RPMI7951 (cell line): ENCODE results near the gene ZNF692. TPM values are rescaled to one million over a fixed set of nuclear protein-coding genes. Genes with fewer than 3 reads are reported as not detected.

Source experiments
- DNase-seq: peaks from one replicate; pipeline ENCODE4 v3.0.0-alpha.2; 2012; ENCODE audit warnings: low read depth
- total RNA-seq: library from RNA; depleted of rRNA; stranded (reverse); fragments of >200 nt; shearing (Covaris generic); gene quantifications from 2 replicates; pipeline ENCODE4 v1.2.3, GENCODE V29; 2014

The ZNF692 gene
- total RNA-seq, 1 experiment from 2014 or later = 14.8 TPM

DNA sequence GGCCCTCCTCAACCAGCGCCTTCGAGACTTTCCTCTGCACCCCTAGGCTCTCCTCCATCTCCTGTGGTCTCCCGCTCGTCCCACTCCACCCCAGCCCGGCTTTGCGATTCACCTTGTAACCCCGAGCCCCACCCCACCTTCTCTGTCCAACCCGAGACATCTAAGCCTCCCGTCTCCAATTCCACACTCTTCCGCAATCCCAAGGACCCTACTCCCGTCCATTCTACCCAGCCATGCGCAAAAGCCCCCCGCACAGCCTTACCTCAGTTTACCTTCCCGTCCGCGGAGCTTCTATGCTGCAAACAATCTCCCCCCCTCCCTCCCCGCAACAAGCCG lies 33.3 kb downstream of the ZNF692 start:
- DNase-seq = no peak

DNA sequence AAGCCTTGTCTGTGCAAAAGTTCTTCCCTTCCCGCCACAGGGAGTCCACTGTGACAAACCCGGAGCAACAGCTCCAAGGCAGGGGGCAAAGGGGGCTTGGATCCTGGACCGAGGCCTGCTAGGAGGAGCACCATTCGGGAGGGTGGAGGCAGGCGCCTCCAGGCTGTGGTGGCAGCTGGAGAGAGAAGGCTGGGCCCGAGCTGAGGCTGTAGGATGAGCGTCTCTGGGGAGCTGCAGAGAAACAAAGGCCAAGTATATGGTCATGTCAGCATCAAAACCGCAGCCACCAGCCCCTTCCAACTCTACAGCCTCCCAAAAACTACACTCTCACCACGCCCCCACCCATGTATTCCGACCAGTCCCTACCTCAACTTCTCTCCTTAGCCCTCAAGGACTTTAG lies 33.7 kb downstream of the ZNF692 start:
- no peak for DNase-seq

DNA sequence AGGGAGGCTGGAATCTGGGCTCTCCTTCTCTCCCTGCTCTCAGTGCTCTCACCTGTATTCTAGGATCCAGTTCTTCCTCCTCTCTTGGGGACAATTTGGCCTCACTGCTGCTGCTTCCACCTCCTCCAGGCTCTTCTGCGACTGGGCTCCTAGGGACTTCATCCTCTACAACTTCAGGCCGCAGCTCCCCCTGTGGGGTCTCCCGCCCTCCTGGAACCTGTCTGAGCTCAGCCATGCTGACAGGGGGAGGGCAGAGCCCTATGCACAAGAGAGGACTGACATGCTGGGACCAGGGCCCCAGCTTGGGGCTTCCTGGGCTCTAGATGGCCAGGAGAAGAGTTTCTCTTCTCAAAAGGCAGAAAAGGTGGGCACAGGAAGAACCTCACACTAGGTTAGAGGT lies 34.2 kb downstream of the ZNF692 start:
- no peak for DNase-seq

DNA sequence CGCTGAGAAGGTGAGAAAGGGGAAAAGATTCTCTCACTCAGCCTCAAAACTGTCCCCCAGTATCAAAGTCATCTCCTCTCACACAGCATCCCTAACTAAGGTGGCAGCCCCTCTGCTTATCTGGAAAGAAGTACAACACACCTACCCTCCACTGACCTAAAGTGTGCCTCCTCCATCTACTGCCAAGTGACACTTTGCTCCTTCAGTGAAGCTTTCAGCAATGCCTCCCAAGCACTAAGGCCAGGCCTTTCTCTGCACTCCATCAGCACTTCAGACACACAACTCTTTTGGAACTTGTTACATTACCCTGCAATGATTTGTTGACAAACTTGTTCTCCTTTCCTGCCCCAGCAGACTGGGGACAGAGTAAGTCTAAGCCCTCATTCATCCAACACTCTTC lies 34.6 kb downstream of the ZNF692 start:
- DNase-seq = no peak

DNA sequence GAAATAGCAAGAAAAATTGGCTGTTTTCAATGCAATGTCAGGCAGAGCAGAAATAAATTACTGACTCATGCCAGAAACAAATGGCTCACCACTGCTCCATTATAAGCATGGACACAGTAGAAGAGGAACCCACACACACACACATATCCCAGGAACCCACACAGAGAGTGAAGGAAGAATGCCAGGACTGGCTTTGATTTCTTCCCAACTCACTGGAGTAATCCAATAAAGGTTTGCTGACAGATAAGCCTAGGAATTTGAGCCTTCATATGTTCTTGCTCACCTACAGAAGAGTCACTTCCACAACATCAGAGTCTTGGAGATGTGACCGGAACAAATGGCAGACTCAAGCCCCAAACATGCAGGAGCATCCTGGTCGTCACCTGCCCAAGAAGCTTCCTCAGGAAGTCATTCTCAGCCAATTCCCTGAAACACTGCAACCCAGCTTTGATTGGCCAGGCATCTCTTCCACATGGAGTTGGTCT lies 35.3 kb downstream of the ZNF692 start:
- peak; percentile 79 for DNase-seq

DNA sequence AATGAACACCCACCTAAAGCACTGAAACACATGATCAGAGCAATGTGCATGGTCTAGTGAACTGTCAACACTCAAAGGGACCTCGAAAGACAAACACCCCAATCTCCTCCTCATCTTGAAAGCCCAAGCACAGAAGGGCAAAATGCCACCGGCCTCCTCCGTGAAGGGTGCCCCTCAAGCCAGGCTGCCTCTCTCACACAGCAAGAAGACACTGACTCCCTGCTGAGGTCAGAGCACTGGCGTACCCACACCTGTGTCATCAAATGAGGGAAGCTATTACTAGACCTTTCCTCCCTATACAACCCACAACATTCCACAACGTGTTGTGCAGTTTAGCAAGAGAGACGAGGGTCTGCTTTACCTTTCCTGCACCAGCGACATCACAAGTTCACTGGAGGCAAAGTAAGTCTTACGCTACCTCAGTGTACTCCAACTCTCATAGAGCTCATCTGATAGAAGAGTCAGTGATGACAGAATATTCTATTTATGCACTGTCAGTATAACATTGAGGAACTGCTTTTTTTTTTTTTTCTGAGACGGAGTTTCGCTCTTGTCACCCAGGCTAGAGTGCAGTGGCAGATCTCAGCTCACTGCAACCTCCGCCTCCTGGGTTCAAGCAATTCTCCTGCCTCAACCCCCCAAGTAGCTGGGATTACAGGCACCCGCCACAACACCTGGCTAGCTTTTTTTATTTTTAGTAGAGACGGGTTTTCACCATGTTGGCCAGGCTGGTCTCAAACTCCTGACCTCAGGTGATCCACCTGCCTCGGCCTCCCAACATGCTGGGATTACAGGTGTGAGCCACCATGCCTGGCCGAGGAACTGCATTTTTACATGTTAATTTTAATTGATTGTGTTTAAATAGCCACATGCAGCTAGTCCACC lies 36.5 kb downstream of the ZNF692 start:
- DNase-seq = no peak

DNA sequence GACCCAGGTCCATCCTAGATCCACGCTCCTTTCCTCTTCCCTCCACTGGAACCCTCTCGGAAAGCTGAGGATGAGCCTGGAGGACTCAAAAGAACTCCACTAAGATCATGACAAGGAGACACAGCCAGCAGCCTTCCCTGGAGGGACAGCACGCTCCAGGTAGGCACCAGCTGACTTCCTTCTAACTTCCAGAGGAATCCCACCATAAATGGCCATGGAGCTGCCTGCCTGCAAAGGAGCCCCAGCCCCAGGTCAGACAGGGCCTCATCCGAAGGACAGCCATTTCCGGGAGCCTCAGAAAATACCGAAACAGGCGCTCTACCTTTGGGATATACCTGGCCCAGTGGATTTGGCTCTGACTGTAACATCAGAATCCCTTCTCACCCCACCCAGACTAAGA lies 37.2 kb downstream of the ZNF692 start:
- DNase-seq = no peak

DNA sequence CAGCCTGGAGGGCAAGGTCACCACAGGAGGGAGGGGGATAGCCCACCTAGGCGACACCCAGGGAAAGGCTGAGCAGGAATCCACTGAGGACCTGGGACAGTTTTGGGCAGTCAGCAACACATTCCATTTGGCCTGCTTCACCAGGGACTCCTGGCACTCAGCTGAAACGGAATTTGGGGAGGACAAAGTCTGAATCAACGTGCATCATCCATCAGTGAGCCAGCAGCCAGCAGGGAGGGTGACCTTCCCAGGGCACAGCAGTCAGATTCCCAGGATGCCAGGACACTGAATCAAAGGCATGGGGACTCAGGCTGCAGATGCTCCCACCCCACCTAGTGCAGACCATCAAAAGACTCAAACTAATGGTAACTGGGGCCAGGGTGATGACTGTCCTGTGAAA lies 37.8 kb downstream of the ZNF692 start:
- DNase-seq = peak; percentile 84

DNA sequence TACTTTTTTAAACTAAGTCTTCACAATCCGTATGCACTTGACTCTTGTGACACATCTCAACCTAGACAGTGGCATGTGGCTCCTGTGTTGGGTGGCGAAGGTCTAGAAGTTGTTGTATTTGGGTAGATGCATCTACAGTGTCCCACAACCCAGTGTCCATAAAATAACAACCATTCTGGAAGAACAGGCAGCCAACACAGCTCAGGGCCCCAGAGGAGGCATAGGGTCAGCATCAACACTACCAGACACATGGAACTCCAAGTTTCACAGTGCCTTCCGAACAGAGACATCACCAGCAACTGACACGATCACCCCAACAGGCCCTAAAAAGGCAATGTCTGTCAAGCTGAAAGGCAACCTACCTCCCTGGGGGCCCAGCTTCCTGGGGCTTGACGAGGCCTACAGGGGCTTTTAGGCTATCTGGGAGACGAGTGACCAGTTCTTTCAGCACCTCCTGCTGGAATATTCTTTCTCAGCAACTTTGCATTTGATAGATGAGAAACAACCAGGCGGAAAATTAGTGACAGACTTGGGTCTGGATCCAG lies 38.8 kb downstream of the ZNF692 start:
- no peak for DNase-seq

DNA sequence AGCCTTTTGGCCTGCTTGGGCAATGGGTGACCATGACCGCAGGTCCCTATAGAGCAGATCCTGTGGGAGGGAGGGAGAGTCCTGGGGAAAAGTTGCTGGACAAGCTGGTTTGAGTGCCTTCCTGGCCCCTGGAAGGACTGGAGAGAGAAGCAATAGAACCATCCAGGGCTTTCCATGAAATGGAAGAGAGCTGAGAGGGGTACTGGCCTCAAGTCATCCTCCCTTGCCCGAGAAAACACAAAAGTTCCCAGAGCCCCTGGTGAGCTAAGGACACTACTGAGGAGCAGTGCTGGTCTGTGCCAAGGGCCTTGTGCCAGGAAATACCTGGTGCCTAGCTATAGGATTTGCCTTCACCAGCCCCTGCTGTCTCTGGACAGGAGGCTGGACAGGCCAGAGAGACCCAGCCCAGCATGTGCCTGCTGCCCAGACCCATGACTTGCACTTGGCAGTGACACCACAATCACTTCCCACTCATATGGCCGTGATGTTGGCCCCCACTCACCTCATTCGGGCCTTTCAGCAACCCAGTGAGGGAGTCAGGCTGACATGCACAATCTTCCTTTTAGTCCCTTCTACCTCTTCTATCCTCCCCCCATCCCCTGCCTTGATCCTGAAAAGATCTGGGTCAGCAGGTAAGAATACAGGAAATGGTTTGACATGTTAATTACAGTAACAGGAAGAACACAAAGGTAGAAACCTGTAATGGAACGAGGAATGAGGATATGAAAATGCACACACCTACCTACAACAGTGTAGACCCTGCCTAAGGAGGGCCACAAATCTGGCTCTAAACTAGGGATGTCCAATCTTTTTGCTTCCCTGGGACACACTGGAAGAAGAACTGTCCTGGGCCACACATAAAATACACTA lies 40.1 kb downstream of the ZNF692 start:
- DNase-seq = no peak

DNA sequence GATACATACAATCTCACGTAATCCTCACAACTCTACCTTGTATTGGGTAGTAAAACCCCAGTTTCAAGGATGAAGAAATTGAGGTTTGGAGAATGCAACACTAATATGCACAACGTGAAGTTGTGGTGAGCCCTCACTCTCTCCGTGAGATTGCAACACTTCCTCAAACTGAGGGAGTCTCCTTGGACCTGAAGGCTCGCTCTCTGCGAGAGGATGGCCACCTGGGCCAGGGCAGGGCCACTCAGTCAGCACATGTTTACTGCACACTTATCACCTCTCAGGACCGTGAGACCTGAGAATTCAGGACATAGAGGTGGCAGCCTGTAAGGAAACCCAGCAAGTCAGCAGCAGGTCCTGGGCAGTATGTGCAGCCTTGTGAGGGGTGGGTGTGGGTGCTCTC lies 41.8 kb downstream of the ZNF692 start:
- no peak for DNase-seq

DNA sequence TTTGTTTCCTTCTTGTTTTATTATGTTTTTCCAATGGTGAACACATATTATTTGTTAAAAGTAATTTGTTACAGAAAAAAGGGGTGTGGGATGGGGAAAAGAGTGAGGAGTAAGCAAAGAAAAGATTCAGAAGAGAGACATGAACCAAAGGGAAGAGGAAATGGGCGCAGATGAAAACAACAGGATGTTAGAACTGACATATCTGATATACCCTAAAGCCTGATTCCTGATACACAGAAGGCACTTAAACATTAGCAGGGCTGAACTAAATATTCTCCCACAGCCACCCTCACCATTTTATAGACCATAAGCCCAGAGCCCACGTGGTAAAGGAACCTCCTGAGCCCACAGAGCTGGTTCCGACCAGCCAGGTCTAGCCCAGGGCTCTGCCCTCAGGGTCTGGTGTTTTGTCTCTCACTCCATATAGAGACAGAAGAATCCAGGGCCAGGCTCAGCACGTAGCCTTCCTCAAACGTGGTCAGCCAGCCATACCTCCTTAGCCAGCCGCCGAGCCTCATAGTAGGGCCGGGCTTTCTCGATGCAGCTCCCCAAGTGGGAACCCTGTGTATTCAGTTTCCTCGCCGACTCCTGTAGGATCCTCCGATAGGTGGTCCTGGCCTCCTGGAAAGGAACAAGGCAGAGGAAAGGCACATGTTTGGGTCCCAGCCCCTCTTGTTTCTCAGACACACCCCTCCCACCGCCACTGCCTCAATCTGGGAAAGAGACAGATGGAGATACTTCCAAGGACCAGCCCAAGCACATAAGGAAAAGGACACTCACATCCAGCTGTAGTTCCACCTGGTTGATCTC lies 42.6 kb downstream of the ZNF692 start:
- DNase-seq = no peak

DNA sequence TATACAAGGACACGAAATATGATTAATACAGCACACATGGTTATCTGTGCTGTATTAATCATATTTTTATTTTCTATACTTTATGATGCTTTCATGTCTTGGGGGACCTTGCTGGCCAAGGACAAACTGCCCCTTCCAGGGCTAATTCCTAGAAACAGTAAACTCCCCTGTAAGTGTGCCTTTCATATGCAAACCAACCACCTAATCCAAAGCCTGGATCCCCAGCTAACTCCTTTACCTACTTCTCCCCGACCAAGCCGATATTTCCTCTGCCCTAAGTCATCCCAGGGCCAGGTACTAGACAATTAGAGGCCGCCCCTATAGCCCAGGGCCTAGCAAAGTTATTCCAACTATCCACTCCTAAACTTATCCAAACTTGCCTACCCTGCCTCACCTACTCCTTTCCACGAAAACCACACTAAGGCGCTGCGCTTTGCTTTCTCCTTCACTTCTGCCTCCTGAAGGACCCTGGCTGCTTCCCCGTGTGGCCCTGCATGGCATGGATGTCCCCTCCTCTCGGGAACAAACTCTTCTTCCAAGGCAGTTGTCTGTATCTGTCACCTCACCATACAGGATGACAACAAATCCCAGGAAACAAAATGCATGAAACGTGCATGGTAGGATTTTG lies 43.4 kb downstream of the ZNF692 start:
- no peak for DNase-seq

DNA sequence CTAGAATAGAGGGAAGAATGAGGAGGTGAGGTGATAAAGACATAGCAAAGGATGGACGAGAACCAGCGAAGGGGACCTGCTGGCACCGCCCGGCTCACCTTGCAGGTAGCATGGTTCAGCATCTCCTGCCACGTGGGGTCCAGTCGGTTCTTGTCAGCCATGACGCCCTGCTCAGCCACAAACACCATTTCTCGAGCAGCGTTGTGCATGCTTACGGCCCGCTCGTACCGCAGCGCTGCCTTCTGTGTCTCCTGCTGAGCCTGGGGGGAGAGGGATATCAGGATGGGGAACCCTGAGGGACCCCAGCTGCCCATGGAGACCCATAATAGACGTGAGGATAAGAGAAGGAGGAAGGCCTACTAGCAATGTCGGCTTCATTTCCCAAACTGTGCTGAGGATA lies 44.5 kb downstream of the ZNF692 start:
- no peak for DNase-seq

DNA sequence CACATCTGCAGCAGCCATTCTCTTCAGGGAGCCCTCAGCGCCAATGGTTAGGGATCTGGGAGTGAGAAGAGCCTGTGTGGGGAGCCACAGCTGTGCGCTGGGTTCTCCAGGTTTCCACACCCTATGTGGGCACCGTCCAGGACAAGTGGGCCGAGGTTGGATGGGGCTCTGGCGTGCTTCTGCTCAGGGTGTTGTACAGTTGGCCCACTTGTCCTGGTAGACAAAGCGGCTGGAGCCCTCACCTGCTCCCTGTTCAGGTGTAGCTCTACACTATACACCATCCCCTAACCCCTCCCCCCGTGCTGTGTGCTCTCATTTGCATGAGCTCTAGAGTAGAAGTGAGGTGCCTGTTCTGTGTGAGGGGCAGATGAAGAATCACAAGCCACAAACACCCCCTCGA lies 45.3 kb downstream of the ZNF692 start:
- DNase-seq = no peak

DNA sequence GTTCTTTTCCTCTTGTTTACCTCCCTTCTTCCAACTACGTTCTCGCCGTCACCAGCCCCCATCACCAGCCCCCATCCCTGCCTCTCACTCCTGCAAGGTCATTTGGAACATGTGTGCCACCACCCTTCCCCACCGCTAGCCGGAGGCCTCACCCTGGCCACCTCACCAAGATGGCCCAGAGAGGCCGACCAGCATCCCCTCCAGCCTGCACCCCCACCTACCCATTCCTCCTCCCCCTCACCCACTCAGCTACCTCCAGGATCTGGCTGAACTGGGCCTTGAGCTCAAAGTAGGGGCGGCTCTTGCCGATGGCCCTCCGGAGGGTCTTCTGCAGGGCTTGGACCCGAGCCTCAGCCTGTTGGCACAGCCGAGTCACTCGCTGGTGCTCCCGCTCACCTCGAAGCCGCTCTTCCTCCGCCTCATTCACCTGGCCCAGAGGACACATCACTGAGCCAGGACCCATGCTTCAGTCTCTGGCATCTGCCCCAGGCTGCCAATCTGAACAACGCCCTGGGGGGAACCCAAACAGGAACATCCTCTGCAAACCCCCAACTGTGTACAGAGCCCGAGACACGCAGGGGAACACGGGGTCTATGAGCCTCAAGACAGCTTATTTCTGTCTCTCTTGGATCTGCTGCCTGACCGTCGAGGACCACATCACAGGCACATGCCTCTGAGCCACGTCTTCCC lies 46.0 kb downstream of the ZNF692 start:
- no peak for DNase-seq

DNA sequence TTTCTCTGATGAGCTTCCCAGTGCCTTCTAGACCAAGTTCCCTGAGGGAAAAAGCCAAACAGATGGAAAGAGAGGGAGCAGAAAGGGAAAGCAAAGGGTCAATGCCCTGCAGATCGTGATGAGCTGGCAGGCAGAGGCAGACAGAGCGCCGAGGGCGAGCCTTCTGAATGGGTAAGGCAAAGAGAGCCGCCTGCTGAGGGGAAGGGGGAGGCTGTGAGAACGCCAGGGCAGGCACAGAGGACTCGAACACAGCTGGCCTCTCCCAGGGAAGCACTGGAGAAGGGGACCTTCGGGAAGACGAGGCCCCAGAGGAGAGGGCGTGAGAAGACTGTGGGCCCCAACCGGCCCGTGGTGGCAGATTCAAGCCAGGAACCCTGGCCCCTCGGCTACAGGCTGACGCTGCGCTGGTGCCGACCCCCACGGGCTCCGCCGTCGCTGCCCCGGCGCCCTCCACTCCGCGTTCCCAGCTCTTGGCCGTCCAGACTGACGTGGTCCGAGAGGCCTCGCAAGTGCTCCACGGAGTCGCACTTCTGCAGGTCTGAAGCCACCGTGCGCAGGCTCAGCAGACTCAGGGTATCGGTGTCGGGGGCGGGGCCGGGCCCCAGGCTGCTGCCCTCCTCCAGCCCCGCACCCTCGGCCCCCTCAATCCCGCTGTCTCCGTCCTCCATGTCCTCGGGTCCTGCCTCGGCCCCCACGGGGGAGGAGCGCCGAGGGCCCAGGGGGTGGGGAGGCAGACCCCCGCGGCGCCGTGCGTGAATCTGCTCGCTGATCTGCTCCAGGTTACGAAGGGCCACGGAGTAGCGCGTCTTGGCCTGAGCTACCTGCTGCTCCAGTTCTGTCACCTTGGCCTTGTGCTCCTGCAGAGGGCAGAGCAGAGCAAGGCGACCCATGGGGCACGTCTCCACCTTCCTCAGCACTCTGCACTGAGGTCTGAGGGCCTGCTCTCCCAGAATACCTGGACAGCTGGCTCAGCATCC lies 47.1 kb downstream of the ZNF692 start:
- peak; percentile 26 for DNase-seq

DNA sequence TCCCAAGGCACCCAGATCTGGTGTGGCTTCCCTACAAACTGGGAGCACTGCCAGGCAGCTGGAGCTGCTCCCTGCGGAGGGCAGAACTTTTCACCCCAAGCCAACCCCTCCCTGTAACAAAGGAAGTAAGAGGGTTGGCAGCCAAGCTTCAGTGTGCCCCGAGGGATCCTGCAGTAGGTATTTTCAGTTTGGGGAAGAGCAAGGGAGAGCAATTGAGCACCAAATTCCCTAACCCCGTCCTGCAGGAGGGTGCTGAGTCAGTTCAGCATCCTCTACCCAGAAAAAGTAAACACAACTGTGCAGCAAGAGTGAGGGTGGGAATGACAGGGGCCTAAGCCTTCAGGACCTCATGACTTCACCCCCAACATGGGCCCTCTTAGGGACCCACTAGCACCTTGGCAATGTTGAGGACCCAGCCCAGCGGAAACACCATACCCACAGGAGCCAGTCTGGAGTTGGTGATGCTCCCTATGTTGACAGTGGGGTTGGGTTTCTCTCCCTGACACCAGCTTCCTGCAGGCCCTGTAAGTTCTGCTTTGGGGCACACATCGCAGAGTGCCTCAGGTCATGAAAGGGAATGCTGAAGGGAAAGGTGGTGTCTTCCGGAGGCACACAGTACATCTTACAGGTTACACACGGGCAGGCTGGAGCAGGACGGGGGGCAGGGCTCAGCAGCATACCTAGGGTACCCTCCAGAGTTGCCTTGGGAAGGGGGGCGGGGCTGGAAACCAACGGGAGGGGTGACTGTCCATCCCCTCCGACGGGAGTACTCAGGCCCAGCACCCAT lies 48.0 kb downstream of the ZNF692 start:
- DNase-seq = peak; percentile 87
